Measurements from ENCODE around the gene COL2A1.

COL2A1 gene

GRCh38 chr12:47988073-47989022, 15.9 kb downstream of the COL2A1 start:
- peak; percentile 47 for DNase-seq

- peak; percentile 17 for DNase-seq
Measured at GRCh38 chr12:47987411-47988072, 16.7 kb downstream of the COL2A1 start.

- DNase-seq: no peak
Measured at GRCh38 chr12:47986832-47987231, 17.4 kb downstream of the COL2A1 start.

- no peak for DNase-seq
Measured at GRCh38 chr12:47986291-47986660, 18.0 kb downstream of the COL2A1 start.

GRCh38 chr12:47985596-47986290, 18.5 kb downstream of the COL2A1 start:
- no peak for DNase-seq

- no peak for DNase-seq
Measured at GRCh38 chr12:47984331-47984801, 19.9 kb downstream of the COL2A1 start.

- no peak for DNase-seq
Measured at GRCh38 chr12:47983541-47984115, 20.6 kb downstream of the COL2A1 start.

GRCh38 chr12:47982770-47983169, 21.5 kb downstream of the COL2A1 start:
- no peak for DNase-seq

- no peak for DNase-seq
Measured at GRCh38 chr12:47982311-47982710, 22.0 kb downstream of the COL2A1 start.

- DNase-seq: no peak
Measured at GRCh38 chr12:47981496-47982260, 22.6 kb downstream of the COL2A1 start.

- DNase-seq: no peak
Measured at GRCh38 chr12:47980779-47981495, 23.3 kb downstream of the COL2A1 start.

- no peak for DNase-seq
Measured at GRCh38 chr12:47980197-47980596, 24.1 kb downstream of the COL2A1 start.

GRCh38 chr12:47979686-47980085, 24.6 kb downstream of the COL2A1 start:
- no peak for DNase-seq

- no peak for DNase-seq
Measured at GRCh38 chr12:47979166-47979565, 25.1 kb downstream of the COL2A1 start.

GRCh38 chr12:47978598-47978873, 25.7 kb downstream of the COL2A1 start:
- DNase-seq: no peak

GRCh38 chr12:47977772-47978597, 26.3 kb downstream of the COL2A1 start:
- no peak for DNase-seq

- no peak for DNase-seq
Measured at GRCh38 chr12:47977046-47977771, 27.1 kb downstream of the COL2A1 start.

- no peak for DNase-seq
Measured at GRCh38 chr12:47975816-47976215, 28.5 kb downstream of the COL2A1 start.

- DNase-seq: no peak
Measured at GRCh38 chr12:47975036-47975620, 29.1 kb downstream of the COL2A1 start.

- DNase-seq: no peak
Measured at GRCh38 chr12:47973870-47974269, 30.4 kb downstream of the COL2A1 start.
